HUDEP-2 (cell line): ENCODE data around the gene VTI1A.

Source experiments
- DNase-seq, 76 experiments: peaks; one replicate each; lab custom pipeline; 2025; ENCODE audit not compliant: unreplicated experiment in 76 of 76; lab: John Stamatoyannopoulos, UW

Gene VTI1A

GRCh38 chr10:112799038-112799437, 352.0 kb downstream of the VTI1A start:
- DNase-seq = no peak

- no peak for DNase-seq
Observed at GRCh38 chr10:112799726-112800510, 352.9 kb downstream of the VTI1A start.

- no peak for DNase-seq
Observed at GRCh38 chr10:112801004-112801403, 354.0 kb downstream of the VTI1A start.

- DNase-seq = no peak
Observed at GRCh38 chr10:112801748-112802147, 354.7 kb downstream of the VTI1A start.

- no peak for DNase-seq
Observed at GRCh38 chr10:112802411-112803022, 355.5 kb downstream of the VTI1A start.

GRCh38 chr10:112803961-112804401, 357.0 kb downstream of the VTI1A start:
- DNase-seq = no peak

- no peak for DNase-seq
Observed at GRCh38 chr10:112805254-112805590, 358.2 kb downstream of the VTI1A start.

- DNase-seq = no peak
Observed at GRCh38 chr10:112805701-112806100, 358.7 kb downstream of the VTI1A start.

GRCh38 chr10:112807013-112807412, 360.0 kb downstream of the VTI1A start:
- no peak for DNase-seq

GRCh38 chr10:112809736-112810135, 362.7 kb downstream of the VTI1A start:
- DNase-seq = no peak

GRCh38 chr10:112810711-112811151, 363.7 kb downstream of the VTI1A start:
- no peak for DNase-seq

- no peak for DNase-seq
Observed at GRCh38 chr10:112811741-112812551, 364.9 kb downstream of the VTI1A start.

- DNase-seq = no peak
Observed at GRCh38 chr10:112812586-112812985, 365.6 kb downstream of the VTI1A start.

GRCh38 chr10:112813866-112814591, 367.0 kb downstream of the VTI1A start:
- no peak for DNase-seq

- DNase-seq = no peak
Observed at GRCh38 chr10:112815269-112816032, 368.4 kb downstream of the VTI1A start.

GRCh38 chr10:112816033-112816430, 369.0 kb downstream of the VTI1A start:
- DNase-seq = no peak

- DNase-seq = no peak
Observed at GRCh38 chr10:112816891-112817290, 369.9 kb downstream of the VTI1A start.

- DNase-seq = no peak
Observed at GRCh38 chr10:112817981-112818777, 371.2 kb downstream of the VTI1A start.

- no peak for DNase-seq
Observed at GRCh38 chr10:112819231-112819630, 372.2 kb downstream of the VTI1A start.
